ENCODE measurements around the gene FAM98B.

- no peak for TF ChIP-seq POLR2A (IDR thresholded peaks at IDR 0.05; ENCODE audit: low read depth, low read length)
- TF ChIP-seq TAF1 (IDR thresholded peaks at IDR 0.05; ENCODE audit: low read depth, low read length), result no peak
- no peak for TF ChIP-seq POLR2AphosphoS5 (IDR thresholded peaks at IDR 0.05; ENCODE audit: low read depth, low read length)
- TF ChIP-seq SPI1 (IDR thresholded peaks at IDR 0.05; ENCODE audit: low read depth, low read length), result no peak
- TF ChIP-seq POU2F2 (IDR thresholded peaks at IDR 0.05; ENCODE audit: low read depth, low read length), result no peak
- TF ChIP-seq PAX5 (IDR thresholded peaks at IDR 0.05; ENCODE audit: insufficient read depth, low read length, severe bottlenecking), result no peak
Observed at GRCh38 chr15:38530113-38530512, 76.2 kb downstream of the FAM98B start.

Data from GM12891 (cell line).